Liver (tissue), 2 donors: ENCODE results near the gene SERPINF2.

Experiments
- GABPA ChIP-seq, 2 donors: IDR thresholded peaks in 1 of 2; conservative IDR thresholded peaks in 1 of 2; 2 replicates each; pipeline ENCODE4 v1.6.1; 2016; ENCODE audit warnings: antibody characterized with exemption in 2 of 2, mild to moderate bottlenecking in 1 of 2, moderate library complexity in 1 of 2
- YY1 ChIP-seq: IDR thresholded peaks from 2 replicates; pipeline ENCODE4 v1.6.1; 2016; ENCODE audit warnings: antibody characterized with exemption, mild to moderate bottlenecking
- donor health status: healthy.

DNA sequence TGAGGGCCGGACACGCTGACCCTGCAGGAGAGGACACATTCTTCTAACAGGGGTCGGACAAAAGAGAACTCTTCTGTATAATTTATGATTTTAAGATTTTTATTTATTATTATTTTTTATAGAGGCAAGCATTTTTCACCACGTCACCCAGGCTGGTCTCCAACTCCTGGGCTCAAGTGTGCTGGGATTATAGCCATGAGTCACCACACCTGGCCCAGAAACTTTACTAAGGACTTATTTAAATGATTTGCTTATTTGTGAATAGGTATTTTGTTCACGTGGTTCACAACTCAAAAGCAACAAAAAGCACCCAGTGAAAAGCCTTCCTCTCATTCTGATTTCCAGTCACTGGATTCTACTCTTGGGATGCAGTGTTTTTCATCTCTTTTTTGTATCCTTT is 16.9 kb downstream of the SERPINF2 start:
- no peak for TF ChIP-seq GABPA (IDR thresholded peaks at IDR 0.05 in 1 of 2, conservative IDR thresholded peaks at IDR 0.05 in 1 of 2)
- no peak for TF ChIP-seq YY1
